Cardiac septum (tissue), 1 donor: Measurements from ENCODE around the gene SGMS2. TPM values are rescaled to one million over a fixed set of nuclear protein-coding genes. Genes with fewer than 3 reads are reported as not detected.
"Not testable (repeated sequence)": the region's sequence is repeated elsewhere in the genome, so short reads cannot be mapped to it uniquely, and the experiment has no call there.

Experiments
- DNase-seq: peaks from one replicate; pipeline ENCODE4 v3.0.0-alpha.2; 2020; ENCODE audit warnings: low spot score
- intact Hi-C: fragments of 100-400 bp; cut with DNase I; formaldehyde crosslinking; loops from one replicate; pipeline ENCODE4 v1.14.0; 2022
- total RNA-seq: library from RNA; stranded (reverse); fragmentation: NEBNext Ultra II Directional; extraction: Animal tissue kit (Norgen Biotek cat#: 25700); gene quantifications from one replicate; pipeline ENCODE4 v1.2.1, GENCODE V29; 2021
- donor health status: DM: no; HTN: no; CAD: no.

SGMS2 gene
- total RNA-seq, 1 donor from 2014 or later, result 37.8 TPM

DNA sequence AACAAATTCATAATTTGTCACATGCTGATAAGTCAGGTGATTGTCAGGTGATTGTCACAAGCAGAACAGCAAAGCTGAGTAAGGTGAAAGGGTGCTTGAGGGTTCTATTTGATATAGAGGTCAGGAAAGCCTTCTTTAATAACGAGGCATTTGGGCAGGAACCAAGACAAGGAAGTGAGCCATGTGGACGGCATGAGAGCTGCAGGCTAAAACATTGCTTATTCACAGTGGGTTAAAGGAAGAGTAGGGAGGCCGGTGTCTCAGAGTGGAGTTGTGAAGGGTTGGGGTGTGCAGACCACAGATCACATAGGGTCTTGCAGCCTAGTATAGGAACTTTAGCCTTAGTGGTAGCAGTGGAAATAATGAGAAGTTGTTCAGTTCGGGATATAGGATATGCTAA, 75.3 kb downstream of the SGMS2 start:
- DNase-seq, result no peak
- intact Hi-C loops, result loop anchor here (5.0 kb wide), 1 partner anchor 78 kb away; the partner anchor contains the start of gene SGMS2

DNA sequence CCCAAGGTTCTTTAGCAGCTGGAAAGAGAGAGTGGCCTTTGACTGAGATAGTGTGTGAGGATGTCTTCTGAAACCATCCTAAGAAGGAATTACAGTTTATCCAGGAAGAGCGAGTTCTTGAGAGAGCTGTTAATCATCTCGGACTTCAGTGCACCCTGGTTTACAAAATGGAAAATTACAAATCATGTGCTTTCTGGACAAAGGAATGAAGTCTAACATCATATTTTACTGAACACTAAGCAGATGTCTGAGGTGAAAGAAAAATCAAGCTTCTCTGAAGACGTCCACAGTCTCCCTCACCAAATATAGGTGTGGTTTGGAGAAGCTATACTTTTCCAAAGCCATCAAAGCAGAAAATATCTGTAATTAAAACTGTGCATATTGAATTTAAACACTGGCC, 75.8 kb downstream of the SGMS2 start:
- intact Hi-C loops, result loop anchor here (5.0 kb wide), 1 partner anchor 78 kb away; the partner anchor contains the start of gene SGMS2

DNA sequence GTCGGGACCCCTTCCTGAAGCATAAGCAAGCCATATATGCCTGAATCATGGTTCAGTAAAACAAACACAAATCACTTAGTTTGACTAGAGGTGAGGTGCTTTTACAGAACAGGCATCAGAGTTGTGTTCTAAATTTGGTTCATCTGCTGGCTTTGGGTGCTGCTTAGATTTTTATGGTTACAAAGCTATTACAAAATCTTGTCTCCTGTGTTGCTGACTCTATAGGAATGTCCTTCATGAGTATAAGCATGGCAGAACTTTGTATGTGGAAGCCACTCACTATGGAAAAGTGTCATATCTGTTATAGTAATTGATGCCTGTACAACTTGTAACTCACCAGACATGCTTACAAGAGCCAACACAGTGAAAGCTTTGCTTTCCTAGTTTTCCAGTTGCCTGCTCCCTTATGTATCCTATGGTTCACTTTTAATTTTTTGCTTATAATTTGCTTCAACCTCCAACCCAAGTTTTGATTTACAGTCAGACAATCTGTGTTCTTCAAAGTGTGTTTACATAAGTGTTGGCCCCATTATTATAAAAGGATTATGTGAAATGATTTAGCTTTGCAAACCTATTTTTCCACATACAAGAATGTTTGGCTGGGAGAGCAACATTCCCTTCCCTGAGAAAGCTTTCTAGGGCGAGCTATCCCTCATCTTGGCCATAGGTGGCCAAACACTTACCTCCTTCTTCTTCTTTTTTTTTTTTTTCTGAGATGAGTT, 76.6 kb downstream of the SGMS2 start:
- intact Hi-C loops, result loop anchor here (5.0 kb wide), 1 partner anchor 79 kb away; the partner anchor contains the start of gene SGMS2
- DNase-seq, result no peak

More for the DNA sequence above, 75.8 kb downstream of the SGMS2 start:
- no peak for DNase-seq

DNA sequence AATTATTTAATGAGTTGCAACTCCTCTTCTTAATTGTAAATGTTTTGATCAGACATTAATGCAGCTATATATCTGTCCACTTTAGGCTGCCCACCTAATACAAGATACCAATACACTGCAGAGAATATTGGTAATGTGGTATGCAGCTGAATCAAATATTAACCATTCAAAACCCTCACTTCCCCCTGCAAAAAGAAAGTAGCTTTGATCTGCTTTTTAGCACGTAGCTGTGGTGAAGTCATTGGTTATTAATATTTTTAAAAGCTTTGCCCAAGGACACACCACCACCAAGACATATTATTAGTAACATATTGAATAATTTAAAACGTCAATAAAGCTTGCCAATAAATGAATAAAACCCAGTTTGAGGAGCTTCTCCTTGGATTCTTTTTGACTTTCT, 78.0 kb downstream of the SGMS2 start:
- intact Hi-C loops, result loop anchor here (5.0 kb wide), 1 partner anchor 80 kb away; the partner anchor contains the start of gene SGMS2

GRCh38 chr4:107905082-107905481, 80.3 kb downstream of the SGMS2 start:
- intact Hi-C loops, result not testable (repeated sequence)

More for the DNA sequence above, 78.0 kb downstream of the SGMS2 start:
- no peak for DNase-seq

DNA sequence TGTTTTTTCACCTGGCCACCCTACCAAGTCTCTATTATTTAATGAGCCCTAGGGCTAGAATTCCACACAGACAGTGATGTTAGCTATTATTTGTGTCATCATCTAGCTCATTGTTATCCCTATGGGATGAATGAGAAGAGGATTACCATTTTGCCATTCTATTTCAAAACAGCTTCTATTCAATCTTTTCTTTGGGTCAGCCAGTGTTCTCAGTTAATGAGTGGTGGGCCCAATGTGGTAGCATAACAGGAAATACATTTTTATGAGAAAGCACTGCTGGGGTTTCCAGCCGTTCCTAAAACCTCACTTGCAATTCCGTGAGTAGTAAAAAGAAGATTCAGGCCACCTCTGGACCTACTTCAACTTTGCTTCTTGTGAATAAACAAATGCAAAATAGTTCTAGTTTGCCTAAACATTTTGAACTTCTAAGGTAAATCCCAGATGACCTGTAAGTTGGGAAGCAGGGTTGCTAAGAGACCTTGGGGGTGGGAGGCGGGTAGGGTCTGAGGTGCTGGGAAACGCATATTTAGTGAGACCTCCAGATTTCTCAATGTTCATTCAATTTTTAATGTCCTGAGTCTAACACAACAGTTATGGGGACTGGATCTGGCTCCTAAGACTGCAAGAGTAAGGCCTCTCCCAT, 81.8 kb downstream of the SGMS2 start:
- DNase-seq, result no peak
- intact Hi-C loops, result no loop called here

More at GRCh38 chr4:107905082-107905481, 80.3 kb downstream of the SGMS2 start:
- DNase-seq, result not testable (repeated sequence)

DNA sequence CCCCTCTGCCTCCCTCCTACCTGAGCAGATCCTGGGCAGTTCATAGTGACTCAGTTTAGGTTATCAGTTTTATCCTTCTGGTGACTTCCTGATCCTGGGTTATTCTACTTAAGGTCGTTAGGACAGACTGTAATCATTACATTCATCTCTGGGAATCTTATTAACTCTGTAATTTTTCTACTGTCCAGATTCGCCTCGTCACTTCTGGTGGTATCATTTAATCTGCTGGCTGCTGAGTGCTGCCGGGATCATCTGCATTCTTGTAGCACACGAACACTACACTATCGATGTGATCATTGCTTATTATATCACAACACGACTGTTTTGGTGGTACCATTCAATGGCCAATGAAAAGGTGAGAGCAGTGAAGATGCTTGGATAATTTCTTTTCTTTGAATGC, 83.6 kb downstream of the SGMS2 start:
- intact Hi-C loops, result no loop called here

GRCh38 chr4:107913283-107913899, 88.7 kb downstream of the SGMS2 start:
- intact Hi-C loops, result loop anchor here (1.0 to 2.0 kb wide), 2 partner anchors 89 to 156 kb away; partner anchors contain the start of gene SGMS2
- DNase-seq, result no peak

More for the DNA sequence above, 83.6 kb downstream of the SGMS2 start:
- no peak for DNase-seq

- DNase-seq, result no peak
- intact Hi-C loops, result no loop called here
Measured at GRCh38 chr4:107915220-107915619, 90.5 kb downstream of the SGMS2 start.

DNA sequence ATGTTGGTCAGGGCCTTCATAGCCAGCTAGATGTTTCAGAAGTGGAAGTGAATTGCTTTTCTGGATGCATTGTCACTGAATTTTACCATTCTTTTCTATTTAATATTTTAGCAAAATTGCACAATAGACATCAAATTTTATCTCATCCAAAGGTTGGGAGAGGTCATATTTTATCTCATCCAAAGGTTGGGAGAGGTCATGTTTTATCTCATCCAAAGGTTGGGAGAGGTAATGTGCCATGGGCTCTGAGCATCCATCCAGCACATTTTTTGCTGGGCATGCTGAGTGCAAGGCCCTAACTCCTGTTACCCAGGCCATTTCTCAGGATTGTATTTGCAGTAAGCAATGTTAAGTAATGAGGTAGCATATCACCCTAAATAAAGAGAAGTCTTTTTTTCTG, 91.9 kb downstream of the SGMS2 start:
- intact Hi-C loops, result no loop called here
- DNase-seq, result no peak

DNA sequence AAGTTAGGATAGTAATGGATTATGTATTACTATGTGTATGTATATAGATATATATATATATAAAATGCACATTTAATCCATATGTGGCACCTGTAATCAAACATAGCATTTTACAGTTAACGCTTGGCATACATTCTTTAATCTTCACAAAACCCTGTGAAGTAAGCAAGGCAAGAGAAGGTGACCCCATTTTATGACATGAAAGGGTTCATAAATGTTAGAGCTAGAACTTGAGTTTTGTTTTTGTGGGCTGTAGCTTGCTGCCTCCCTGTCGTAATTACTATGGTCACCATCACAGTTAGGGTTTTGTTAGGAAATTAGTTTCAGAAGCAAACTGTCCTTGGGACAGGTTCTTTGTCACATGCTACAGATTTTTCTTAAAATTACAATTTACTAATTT, 92.8 kb downstream of the SGMS2 start:
- no peak for DNase-seq
- intact Hi-C loops, result no loop called here

DNA sequence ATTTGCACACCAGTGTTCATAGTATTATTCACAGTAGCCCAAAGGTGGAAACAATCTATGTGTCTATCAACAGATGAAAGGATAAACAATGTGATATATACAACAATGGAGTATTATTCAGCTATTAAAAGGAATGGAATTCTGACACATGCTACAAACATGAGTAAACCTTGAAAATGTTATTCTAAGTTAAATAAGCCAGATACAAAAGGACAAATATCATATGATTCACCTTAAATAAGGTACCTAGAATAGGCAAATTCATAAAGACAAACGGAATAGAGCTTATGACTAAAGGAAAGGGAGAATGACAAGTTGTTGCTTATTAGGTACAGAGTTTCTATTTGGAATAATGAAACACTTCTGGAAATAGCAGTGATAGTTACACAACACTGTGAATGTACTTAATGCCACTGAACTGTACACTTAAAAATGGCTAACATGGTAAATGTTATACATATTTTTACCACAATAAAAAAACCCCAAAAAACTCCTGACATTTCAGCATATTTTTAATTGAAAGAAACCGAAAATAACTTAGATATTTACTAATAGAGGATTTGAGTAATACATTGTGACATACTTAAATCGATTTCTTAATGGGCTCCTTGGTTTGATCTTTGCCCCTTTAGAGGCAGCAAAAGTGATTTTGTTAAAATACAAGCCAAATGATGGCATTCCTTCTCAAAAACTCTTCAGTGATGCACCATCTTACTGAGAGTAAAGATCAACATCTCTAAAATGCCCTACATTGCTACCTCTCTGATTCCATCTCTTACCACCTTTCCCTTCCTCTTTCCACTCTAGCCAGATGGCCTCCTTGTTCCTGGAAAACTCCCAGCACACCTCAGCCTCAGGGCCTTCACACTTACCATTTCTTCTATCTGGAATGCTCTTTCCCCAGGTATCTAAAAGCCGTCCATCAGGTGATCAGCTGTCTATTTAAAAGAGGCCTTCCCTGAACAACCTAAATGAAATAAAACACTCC, 98.0 kb downstream of the SGMS2 start:
- intact Hi-C loops, result no loop called here
- DNase-seq, result no peak

DNA sequence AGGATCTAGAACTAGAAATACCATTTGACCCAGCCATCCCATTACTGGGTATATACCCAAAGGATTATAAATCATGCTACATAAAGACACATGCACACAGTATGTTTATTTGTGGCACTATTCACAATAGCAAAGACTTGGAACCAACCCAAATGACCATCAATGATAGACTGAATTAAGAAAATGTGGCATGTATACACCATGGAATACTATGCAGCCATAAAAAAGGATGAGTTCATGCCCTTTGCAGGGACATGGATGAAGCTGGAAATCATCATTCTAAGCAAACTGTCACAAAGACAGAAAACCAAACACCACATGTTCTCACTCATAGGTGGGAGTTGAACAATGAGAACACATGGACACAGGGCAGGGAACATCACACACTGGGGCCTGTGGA, 101.0 kb downstream of the SGMS2 start:
- intact Hi-C loops, result not testable (repeated sequence)

DNA sequence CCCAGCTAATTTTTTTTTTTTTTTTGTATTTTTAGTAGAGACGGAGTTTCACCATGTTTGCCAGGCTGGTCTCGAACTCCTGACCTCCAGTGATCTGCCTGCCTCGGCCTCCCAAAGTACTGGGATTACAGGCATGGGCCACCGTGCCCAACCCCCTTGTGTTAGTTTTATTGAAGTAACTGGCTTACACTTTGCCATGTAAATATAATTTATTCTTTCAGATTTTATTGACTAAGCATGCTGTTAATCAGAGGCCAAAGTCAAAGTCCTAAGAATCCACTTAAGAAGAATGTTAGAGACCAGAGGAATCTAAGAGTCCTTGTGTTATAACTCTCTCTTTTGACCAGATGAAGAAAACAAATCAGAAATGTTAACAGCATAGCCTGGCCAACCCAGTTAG, 102.1 kb downstream of the SGMS2 start:
- intact Hi-C loops, result not testable (repeated sequence)

More for the DNA sequence above, 101.0 kb downstream of the SGMS2 start:
- DNase-seq, result not testable (repeated sequence)

DNA sequence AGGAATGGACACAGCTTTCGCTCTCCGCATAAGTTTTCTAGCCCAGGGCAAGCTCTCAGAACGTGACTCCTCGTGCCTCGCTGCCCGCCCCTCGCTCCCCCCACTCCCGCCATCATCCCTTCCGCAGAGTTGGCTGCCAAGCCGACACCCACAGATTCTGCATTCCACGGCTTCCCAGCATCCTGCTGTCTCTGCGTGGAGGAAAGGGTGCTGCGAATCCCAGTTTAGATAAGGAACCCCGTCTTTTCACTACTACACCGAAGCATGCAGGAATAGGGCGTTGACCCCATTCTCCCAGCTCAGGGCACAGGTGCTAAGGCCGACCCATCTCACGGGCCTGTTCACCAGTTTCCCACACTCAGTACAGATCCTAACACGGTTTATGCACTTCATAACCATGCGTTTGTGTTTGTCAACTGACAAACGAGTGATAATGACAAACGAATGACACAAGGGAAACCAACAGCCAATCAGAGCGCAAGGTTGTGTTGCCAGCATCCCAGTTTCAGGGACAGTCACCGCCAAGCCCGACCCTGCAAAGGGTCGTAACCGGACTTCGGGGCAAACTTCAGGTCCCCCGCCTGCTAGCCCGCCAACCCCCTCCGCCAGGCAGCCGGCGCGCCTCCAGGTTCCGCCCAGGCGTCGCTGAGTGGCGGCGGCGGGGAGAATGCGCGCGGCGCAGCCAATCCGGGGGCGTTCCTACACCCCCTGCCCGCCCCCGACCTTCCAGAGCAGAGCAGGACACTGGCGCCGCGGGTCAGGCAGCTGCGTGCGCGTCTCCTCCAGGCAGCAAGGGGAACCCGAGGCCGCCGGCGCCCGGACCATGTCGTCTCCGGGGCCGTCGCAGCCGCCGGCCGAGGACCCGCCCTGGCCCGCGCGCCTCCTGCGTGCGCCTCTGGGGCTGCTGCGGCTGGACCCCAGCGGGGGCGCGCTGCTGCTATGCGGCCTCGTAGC, 106.4 kb downstream of the SGMS2 start, which contains the start of gene CYP2U1:
CYP2U1 (plus strand) TSS at position 729 of the 954 bp plus-strand sequence; CDS start at position 824, 95 bp downstream.
- intact Hi-C loops, result loop anchor here (2.0 kb wide), 1 partner anchor 58 kb away; the partner anchor contains the start of gene HADH
- peak; percentile 94 for DNase-seq

More for the DNA sequence above, 102.1 kb downstream of the SGMS2 start:
- DNase-seq, result not testable (repeated sequence)

DNA sequence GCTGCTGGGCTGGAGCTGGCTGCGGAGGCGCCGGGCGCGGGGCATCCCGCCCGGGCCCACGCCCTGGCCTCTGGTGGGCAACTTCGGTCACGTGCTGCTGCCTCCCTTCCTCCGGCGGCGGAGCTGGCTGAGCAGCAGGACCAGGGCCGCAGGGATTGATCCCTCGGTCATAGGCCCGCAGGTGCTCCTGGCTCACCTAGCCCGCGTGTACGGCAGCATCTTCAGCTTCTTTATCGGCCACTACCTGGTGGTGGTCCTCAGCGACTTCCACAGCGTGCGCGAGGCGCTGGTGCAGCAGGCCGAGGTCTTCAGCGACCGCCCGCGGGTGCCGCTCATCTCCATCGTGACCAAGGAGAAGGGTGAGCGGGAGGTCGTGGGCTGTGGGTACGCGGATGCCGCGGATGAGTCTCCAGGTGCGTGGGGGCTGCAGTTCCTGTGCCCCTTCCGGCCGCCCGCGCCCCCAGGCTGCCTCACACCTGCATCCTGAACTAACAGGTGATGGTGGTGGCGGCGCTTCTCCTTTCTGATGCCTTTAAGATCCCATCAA, 107.1 kb downstream of the SGMS2 start:
- intact Hi-C loops, result loop anchor here (2.0 kb wide), 1 partner anchor 57 kb away; the partner anchor contains the start of gene HADH

GRCh38 chr4:107935246-107935645, 110.5 kb downstream of the SGMS2 start:
- DNase-seq, result no peak
- intact Hi-C loops, result no loop called here

More for the DNA sequence above, 107.1 kb downstream of the SGMS2 start:
- DNase-seq, result no peak
